H1 (cell line): ENCODE data around the gene OR1K1. TPM values are rescaled to one million over a fixed set of nuclear protein-coding genes. Genes with fewer than 3 reads are reported as not detected.

Experiments used
- RBBP5 ChIP-seq: IDR thresholded peaks from 2 replicates; pipeline ENCODE4 v1.7.1; 2012; ENCODE audit warnings: low read depth, mild to moderate bottlenecking, inconsistent platforms, low read length, moderate library complexity, borderline replicate concordance
- polyA plus RNA-seq, 7 experiments: library from polyadenylated mRNA; depleted of rRNA in 3 of 7; stranded (reverse) in 5 of 7; unstranded in 2 of 7; fragments of >200 nt in 5 of 7; fragments of 200-250 nt in 2 of 7; gene quantifications; 1 replicate in 5 of 7; 2 replicates in 1 of 7; 4 replicates in 1 of 7; pipeline versions ENCODE4 v1.2.1 to v1.2.3, GENCODE V29; 2011 to 2013; ENCODE audit warnings: missing spikeins in 2 of 7, mixed read lengths in 2 of 7
- total RNA-seq: library from RNA; stranded (reverse); fragmentation: NEBNext Ultra II Directional; extraction: Animal tissue kit (Norgen Biotek cat#: 25700); gene quantifications from 2 replicates; pipeline ENCODE4 v1.2.1, GENCODE V29; 2021

The OR1K1 gene
- total and polyA plus RNA-seq, 2 of the 8 experiments (the other 6 are each of a cell fraction or from before 2014, with no cell fraction given), result not detected

GRCh38 chr9:122806661-122807060, 6.7 kb downstream of the OR1K1 start (continued):
- no peak for TF ChIP-seq RBBP5
